NCI-H446 treated with DMSO at 0.1 percent for 48 hours (cell line): Measurements from ENCODE around the gene TSPAN5.

Source experiments
- DNase-seq: peaks from one replicate; lab custom pipeline; 2025; lab: John Stamatoyannopoulos, UW

Gene TSPAN5

DNA sequence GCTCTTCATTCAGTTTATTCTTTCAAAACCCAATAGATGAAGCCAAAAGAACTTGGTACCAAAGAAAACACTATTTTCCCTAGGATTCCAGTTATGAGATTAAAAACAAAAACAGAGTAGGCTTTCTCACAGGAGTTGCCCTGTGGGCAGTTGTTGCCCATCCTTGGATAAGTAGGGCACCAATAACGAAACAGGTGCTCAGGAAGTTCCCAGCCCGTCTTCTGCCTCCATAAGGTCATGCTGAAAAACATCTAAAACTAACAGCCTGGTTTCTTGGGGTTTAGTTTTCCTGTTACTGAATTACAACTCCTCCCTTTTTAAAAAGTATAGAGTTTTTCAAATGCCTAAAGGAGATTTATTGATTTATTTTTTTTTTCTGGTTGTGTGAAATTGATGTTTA lies 14.7 kb downstream of the TSPAN5 start:
- no peak for DNase-seq

DNA sequence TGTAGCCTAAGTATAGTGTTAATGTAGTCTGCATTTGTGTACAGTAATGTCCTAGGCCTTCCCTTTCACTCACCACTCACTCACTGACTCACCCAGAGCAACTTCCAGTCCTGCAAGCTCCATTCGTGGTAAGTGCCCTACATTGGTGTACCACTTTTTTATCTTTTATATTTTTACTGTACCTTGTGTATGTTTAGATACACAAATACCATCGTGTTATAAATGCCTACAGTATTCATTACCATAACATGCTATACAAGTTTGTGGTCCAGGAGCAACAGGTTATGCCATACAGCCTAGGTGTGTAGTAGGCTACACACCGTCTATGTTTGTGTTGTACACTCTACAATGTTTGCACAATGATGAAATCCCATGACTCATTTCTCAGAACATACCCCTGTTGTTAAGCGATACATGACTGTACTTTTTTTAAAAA lies 15.4 kb downstream of the TSPAN5 start:
- no peak for DNase-seq

DNA sequence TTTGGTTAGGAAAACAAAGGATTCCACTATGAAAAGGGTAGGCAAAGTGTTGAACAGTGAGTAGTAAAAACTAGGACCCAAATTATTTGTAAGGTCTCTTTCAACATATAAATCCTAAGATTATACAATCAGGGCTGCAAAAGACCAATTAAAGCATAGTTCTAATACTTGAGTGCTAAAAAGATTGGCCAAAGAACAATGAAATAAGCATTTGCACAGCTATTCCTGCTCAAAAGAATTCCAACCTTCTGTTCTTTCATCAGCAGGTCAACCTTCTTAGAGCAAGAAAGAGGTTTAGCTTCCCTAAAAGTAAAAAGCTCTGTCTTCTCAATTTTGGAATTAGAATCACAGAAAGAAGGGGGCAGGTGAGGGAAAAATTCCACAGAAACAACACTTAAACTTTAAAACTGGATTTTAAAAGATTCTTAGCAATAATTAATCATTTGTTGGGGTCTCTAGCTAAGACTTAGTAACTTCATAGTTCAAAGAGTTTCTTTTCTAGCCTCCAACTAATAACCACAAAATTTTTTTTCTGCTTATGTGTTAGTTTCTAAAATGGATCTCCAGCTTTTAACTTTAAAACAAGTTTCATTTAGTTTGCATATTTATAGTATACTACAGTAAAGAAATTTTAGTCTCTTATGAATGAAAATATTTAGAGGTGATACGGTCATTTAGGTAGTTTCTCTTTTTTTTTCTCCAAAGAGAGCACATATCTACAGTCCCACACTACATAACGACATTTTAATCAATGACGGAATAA lies 16.3 kb downstream of the TSPAN5 start:
- DNase-seq, result no peak

DNA sequence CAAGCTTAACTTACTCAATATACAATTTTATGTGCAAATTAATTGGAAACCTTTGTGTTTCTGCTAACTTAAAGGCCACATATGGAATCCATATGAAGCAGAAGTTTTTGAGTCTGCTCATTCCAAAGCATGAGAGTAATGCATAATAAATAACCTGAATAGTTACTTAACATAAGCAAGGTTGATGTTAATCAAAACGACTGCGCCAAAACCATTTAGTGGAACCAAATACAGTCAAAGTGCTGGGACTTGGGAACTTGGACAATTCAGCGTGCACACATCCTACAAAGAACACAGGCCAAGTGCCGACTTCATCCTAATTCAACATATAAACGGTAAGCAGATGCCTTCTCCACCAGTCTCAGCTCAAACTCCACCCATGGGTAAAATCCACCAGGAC lies 17.0 kb downstream of the TSPAN5 start:
- DNase-seq, result no peak

DNA sequence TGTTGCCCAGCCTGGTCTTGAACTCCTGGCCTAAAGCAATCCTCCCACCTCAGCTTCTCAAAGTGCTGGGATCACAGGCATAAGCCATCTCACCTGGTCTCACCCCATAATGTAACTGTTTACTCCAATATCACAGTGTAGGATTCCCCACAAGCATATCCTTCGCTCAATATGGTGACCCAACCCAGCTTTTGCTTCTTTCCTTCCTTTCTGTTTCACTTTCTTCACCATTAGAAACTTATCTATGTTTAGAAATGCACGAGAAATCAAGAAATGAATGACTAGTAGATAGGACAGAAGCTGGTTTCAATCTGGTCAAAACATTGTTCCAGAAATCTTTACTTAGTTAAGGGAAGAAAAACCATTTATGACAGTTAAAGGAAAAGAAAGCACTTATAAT lies 18.9 kb downstream of the TSPAN5 start:
- DNase-seq, result no peak

DNA sequence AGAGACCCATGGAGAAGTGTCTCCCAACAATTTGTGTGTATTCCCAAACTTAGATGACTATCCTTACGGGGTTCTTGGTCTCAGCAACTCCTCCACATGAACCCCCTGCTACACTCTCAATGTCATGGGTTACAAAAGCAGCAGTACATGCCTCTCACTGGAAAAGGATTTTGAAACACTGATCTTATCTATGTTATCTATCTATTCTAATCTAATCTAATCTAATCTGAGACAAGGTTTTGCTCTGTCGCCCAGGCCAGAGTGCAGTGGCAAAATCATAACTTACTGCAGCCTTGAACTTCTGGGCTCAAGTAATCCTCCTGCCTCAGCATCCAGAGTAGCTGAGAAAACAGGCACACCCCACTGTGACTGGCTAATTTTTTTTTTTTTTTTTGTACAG lies 19.3 kb downstream of the TSPAN5 start:
- DNase-seq, result no peak

DNA sequence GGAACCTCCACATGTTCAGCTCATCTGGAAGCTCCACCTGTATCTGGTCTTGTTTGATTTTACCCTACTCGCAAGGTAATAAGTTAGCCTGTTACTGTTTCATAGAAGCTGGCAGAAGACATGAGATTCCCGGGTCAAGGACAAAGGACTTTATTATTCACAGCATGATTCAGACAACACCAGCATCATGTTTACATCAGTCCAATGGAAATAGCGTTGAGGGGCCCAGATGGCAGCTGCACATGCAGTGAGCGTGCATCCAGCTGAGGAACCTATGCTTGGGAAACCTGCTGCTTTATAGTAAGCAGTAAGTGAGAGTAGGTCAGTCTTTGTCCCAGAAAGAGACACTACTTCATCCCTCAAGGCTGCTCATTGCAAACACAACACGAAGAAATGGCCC lies 19.8 kb downstream of the TSPAN5 start:
- DNase-seq, result no peak

DNA sequence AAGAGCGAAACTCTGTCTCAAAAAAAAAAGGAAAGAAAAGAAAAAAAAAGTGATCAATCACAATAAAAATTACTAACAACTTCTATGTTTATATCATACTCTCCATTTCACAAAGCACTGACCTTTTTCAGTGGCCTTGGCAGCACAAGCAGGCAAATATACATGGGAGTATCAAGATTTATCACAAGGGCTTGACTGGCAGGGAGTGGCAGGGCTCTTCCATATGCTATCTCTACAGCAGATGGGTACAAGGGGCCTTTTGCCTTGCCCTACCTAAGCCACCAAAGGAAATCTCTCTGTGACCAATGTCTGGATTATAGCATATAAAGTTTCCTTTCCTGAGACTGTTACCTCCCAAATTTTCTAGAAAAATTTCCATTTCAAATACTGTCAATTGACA lies 24.4 kb downstream of the TSPAN5 start:
- no peak for DNase-seq

DNA sequence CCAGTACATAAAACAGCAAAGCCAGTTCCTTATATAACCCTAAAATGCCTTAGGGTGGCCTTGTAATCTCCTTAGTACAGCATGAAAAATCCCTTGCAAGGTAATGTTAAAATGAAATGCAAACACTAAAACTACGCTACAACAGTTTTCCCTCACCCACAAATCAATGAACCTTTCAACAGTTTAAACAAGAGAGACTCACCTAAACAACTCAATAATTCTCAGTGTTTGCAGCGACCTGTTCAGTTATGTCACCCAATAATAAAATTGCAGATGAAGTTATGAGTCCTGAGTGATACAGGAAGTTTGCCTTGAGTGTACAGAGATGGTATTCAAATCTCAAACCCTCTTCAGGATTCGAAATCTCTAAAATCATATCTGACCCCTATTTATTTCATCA lies 25.3 kb downstream of the TSPAN5 start:
- no peak for DNase-seq

DNA sequence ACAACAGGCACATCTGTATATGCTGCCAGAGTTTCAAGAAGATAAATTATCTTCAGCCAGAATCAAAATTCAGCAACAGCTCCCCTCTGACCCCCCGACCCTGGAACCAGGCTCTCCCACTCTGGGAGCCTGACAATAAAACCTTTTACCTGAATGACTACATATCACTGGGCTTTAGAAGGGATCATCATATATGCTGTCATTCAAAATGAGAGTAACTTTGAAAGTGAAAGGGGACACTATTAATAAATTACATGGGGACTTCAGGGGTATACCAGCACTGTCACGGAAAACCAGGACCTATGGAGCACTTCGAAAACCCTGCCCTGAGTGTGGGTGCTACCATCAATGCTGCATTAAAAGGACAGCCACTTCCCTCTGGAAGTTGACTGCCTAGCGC lies 26.2 kb downstream of the TSPAN5 start:
- no peak for DNase-seq

DNA sequence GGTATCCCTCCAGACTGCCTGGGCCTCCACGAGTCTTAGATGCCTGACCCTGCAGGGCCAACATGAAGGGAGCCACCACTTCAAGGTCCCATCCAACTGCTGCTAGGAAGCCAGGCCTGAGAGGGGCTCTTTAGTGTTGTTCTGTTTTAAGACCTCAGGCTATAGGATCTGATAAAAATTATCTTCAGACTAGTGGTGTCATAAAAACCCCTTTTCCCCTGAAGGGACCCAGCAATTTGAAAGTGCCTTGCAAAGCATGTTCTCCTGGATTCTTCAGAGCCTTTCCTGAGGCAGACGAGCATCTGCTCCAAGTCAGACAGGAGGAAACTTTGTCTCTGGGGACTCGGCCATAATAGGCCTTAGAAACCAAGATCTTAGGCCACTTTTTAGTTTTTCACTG lies 26.9 kb downstream of the TSPAN5 start:
- no peak for DNase-seq

DNA sequence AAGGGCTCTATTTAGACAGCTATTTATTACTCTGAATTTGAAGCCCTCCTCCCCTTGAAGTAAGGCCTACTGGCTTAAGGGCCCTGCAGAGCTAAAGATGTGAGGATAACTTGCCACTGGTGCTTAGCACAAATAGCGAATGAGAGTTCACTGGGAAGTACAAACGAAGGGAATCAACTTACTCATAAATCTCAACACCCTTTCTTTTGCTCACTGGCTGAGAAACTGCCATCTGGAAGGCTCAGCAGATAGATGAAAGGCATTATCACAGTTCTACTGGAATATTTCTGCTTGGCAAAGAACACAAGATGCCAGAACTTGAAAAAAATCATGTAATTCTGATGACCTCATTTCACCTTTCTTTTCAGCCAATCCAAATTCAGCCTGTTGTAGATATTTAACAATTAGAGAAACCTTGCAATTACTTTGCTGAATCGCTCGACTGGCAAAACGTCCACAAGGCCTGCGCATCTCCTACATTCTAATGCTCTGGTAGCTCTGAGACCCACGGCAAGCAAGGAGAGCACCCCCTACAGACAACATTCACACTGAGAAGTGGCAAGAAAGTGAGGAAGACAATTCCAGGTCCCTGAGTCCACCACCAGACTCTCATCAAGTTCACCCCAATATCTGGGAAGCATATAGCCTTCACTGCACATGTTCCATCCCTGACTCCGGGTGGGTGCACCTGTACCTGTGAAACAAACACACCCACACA lies 27.5 kb downstream of the TSPAN5 start:
- peak; percentile 42 for DNase-seq

DNA sequence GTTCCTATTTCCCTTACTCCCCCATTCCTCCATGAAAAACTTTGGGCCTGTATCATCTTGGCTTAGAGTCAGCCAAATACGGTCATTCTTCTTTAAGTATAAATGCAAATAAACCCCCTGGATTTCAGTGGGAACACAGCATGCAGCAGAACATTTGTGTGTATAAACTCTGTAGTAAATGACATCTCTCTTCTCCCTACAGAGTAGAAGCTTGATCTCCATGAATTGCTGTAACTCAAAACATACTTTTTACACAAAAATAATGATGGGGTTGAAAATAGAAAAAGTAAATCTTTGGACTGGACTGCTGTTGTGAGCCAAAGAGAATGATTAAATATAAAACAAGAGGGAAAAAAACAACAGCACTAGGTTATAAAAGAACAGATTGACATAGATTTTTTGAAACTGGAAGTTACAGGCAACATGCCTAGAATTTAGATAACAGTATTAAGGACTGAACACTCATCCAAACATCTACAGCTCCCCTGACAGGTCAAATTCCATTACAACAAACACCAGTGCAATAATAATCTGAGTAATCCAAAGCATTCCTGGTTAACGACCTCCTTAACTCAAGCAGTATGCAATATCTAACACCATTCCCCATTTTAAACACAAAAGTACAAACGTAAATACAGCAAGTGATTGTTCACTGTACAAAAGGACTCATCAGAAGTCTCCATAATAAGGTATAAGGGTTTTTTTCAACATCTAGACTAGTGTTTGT lies 30.7 kb downstream of the TSPAN5 start:
- DNase-seq, result peak; percentile 24

DNA sequence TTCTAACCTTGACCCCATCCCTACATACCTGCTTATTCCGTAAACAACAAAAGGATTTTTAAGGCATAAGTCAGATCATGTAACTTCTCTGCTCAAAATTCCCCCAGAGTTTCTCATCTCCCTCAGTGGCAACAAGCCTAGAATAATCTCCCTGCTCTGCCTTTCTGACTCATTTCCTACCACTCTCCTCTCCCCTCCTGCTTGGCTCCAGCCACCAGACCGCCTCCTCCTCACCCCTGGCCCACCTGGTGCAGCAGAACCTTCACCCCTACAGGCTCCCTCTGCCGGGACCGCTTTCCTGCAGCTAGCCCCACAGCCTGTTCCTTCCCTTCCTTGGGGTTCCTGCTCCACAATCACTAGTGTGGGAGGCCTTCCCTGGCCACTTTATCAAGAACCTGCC lies 32.1 kb downstream of the TSPAN5 start:
- DNase-seq, result no peak

DNA sequence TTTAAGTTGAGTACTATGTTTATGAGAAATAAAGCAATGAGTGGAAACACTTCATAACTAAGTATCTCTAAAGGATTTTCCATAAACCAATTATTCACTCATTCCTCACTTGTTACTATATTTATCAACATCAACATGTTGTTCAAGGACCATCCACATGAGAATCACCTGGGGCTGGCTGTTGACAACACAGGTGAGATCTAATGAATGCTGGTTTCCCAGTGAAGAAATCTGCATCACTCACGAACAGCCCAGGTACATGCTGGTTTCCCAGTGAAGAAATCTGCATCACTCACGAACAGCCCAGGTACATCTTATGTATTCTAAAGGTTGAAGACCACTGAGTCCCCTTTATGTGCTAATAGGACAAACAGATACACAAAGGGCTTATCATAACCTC lies 32.5 kb downstream of the TSPAN5 start:
- no peak for DNase-seq

DNA sequence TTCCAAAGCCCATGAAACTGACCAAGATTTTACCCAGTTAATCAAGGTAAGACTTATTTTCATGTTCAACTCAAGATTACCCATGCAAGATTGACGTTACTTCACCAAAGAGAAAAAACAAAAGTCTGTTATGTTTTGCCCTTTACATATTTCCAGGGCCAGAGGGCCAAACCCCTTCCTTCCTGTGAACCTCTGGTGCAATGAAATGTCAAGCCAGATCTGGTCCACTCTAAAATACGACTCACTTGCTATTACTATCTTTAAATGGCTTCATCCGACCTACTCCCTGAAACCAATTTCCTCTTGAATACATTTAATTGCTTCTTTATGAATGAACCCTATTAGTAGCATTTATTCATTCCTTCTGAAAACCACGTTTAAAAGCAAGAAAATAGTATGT lies 33.0 kb downstream of the TSPAN5 start:
- no peak for DNase-seq

DNA sequence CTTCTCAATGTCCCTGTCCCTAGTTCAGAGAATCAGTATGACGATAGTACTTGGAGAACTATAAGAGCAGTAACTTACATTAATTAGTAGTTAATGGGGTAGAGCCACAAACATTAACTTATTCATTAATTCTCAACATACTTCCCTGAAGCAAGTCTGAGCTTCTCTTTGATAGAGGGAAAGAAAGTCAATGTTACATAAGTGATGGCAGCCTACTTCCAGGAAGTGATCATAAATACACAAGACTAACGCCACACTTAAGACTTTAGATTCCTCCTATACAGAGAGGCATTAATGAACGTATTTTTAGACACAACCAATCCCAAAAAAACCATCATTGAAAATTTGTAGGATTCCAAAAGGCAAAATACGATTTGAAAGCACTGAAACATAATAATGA lies 33.8 kb downstream of the TSPAN5 start:
- no peak for DNase-seq

DNA sequence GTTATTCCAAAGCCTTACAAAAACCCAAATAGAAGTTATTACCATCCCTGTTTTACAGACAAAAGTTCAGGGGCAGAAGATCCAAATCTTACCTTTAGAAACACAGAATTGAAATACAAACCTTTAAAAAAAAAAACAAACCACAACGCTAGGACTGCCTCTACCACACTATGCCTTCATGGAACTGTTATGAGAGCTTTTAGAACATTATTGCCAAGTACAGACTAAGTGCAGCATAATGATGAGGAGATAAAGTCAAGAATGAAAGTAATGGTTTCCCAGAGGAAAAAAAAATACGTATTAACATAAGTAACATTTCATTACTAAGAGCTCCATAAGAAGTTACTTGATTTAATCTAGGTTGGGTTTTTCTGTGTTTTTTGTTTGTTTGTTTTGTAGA lies 34.3 kb downstream of the TSPAN5 start:
- DNase-seq, result no peak

DNA sequence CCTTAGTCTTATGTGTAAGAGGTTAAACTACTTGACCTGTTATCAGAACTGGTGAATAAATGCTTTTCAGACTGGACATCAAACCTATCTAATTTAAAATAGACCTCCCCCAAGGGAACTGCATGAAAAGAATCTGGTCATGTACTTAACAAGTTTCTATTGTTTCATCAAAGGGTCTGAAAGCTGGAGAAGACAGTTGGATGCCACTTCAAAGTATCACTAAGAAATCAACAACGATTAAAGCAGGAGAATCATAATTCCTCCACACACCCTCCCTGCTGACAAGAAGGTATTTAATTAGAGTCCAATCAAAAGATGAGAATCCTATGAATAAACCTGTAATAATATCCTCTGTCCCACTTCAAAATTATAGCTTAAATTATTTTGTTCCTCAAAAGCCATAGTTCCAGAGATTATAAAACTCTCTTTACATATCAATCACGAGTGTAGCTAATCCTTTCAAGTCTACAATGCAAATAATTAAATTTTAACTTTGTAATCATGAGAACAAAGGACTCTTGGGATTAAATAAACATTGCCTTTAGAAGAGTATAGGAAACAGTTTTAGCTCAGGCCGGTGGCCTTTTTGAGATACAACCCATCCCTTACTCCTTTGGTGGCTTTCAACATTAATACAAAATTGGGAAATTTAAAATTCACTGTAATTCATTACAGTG lies 35.1 kb downstream of the TSPAN5 start:
- no peak for DNase-seq

DNA sequence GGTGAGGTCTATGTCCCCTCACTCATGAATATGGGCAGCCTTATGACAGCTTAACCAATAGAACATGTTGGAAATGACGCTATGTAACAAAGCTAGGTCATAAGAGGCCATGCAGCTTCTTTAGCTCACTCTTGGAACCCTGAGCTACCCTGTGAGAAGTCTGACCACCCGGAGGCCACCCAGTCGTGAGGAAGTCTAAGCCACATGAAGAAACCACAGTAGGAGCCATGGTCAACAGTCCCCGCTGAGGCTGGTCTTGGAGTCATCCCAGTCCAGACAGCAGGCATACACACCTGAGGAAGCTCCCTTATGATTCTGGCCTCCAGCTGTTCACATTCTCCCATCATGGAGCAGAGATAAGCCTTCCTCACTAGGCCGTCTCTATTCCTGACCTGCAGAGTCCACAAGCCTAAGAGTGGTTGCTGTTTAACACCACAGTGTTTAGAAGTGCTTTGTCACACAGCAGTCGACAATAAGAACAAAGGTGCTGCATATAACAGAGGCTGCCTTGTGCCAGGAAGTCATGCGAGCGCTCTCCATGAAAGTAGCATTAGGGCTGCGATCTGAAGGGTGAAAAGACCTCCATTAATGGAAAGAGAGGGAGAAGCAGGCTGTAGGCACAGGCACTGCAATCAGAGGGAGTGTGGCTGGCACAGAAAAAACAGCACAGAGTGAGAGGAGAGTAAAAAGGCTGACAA lies 38.2 kb downstream of the TSPAN5 start:
- DNase-seq, result no peak

DNA sequence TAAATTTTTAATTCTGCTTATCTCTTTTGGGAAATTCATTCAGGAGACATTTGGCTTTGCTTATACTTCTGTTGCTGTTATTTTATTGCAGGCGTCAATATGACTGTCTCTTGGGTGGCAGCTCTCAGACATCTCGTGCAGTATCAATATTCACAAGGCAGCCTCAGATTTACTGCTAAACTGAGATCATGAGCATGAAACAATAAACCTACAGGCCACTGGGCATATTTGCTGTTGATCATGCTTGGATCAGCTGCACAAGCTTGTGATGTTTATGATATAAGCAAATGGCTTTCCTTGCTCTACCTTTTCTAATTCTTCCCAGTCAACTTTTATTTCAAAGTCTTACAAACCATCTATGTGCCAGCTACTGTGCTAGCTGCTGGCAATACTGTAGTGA lies 39.2 kb downstream of the TSPAN5 start:
- no peak for DNase-seq

DNA sequence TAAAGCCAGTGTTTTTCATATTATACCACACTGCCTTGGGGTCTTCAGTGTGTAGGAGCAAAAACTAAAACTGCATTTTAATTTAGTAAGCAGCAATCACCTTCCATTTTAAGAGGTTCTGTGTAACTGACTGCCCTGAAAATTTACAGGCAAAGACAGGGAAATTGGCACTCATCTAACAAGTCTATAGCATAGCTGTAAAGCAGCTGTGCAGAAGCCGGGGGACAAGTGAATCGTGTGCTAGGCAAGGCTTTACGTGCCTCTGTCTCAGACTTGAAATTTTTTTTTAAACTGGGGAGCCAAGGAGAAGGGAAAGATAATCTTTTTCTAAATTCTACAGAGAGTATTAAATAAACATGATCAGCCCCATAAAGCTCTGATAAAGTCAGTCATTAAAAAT lies 39.7 kb downstream of the TSPAN5 start:
- DNase-seq, result peak; percentile 16
